ENCODE results near the gene DDIT4. TPM values are rescaled to one million over a fixed set of nuclear protein-coding genes. Genes with fewer than 3 reads are reported as not detected.
A peak's percentile ranks its signal among the peaks of the same experiment; 100 is the strongest.
"Not testable (repeated sequence)": the region's sequence is repeated elsewhere in the genome, so short reads cannot be mapped to it uniquely, and the experiment has no call there.

Gene DDIT4
- total RNA-seq, 1 donor, result 533 TPM

- H3K9me3 ChIP-seq (ENCODE audit: low read depth, low read length), result no peaks in the 10 kb centered on the region
- H3K27me3 ChIP-seq (ENCODE audit: insufficient read depth, low read length), result no peaks in the 10 kb centered on the region
- peaks cover 90% of the 10 kb centered on the region for H3K4me1 ChIP-seq (ENCODE audit: insufficient read depth, low read length)
- no peak overlapping the region for H3K4me3 ChIP-seq (ENCODE audit: low read length)
These were observed 15.1 kb upstream of the DDIT4 start for GRCh38 chr10:72258617-72259016.

GRCh38 chr10:72259491-72260238 is 14.1 kb upstream of the DDIT4 start:
- H3K27me3 ChIP-seq (ENCODE audit: insufficient read depth, low read length), result no peaks in the 10 kb centered on the region
- H3K9me3 ChIP-seq (ENCODE audit: low read depth, low read length), result no peaks in the 10 kb centered on the region
- H3K4me1 ChIP-seq (ENCODE audit: insufficient read depth, low read length), result peaks cover 83% of the 10 kb centered on the region
- H3K4me3 ChIP-seq (ENCODE audit: low read length), result no peak overlapping the region

- H3K9me3 ChIP-seq (ENCODE audit: low read depth, low read length), result no peaks in the 10 kb centered on the region
- H3K27me3 ChIP-seq (ENCODE audit: insufficient read depth, low read length), result no peaks in the 10 kb centered on the region
- H3K4me3 ChIP-seq (ENCODE audit: low read length), result peak overlapping the region; percentile 46
- H3K4me1 ChIP-seq (ENCODE audit: insufficient read depth, low read length), result peaks cover 76% of the 10 kb centered on the region
These were observed 13.3 kb upstream of the DDIT4 start for GRCh38 chr10:72260239-72260975.

- Histone ChIP-seq H3K9me3 (ENCODE audit: low read depth, low read length) (no peaks in the 10 kb centered on the region), H3K4me1 (ENCODE audit: insufficient read depth, low read length) (peaks cover 68% of the 10 kb centered on the region), H3K4me3 (ENCODE audit: low read length) (peak overlapping the region; percentile 46), H3K27me3 (ENCODE audit: insufficient read depth, low read length) (no peaks in the 10 kb centered on the region)
These were observed 12.5 kb upstream of the DDIT4 start for GRCh38 chr10:72260976-72261783.

GRCh38 chr10:72261784-72262404 is 11.8 kb upstream of the DDIT4 start:
- H3K4me3 ChIP-seq (ENCODE audit: low read length), result no peak overlapping the region
- H3K9me3 ChIP-seq (ENCODE audit: low read depth, low read length), result no peaks in the 10 kb centered on the region
- peaks cover 61% of the 10 kb centered on the region for H3K4me1 ChIP-seq (ENCODE audit: insufficient read depth, low read length)
- no peaks in the 10 kb centered on the region for H3K27me3 ChIP-seq (ENCODE audit: insufficient read depth, low read length)

GRCh38 chr10:72263613-72264241 is 10.0 kb upstream of the DDIT4 start:
- H3K4me1 ChIP-seq (ENCODE audit: insufficient read depth, low read length), result peaks cover 49% of the 10 kb centered on the region
- no peaks in the 10 kb centered on the region for H3K9me3 ChIP-seq (ENCODE audit: low read depth, low read length)
- no peak overlapping the region for H3K4me3 ChIP-seq (ENCODE audit: low read length)
- H3K27me3 ChIP-seq (ENCODE audit: insufficient read depth, low read length), result no peaks in the 10 kb centered on the region

- no peaks in the 10 kb centered on the region for H3K9me3 ChIP-seq (ENCODE audit: low read depth, low read length)
- no peak overlapping the region for H3K4me3 ChIP-seq (ENCODE audit: low read length)
- peaks cover 43% of the 10 kb centered on the region for H3K4me1 ChIP-seq (ENCODE audit: insufficient read depth, low read length)
- H3K27me3 ChIP-seq (ENCODE audit: insufficient read depth, low read length), result no peaks in the 10 kb centered on the region
These were observed 9.2 kb upstream of the DDIT4 start for GRCh38 chr10:72264536-72264935.

GRCh38 chr10:72265508-72265907 is 8.2 kb upstream of the DDIT4 start:
- Histone ChIP-seq H3K9me3 (ENCODE audit: low read depth, low read length) (no peaks in the 10 kb centered on the region), H3K4me1 (ENCODE audit: insufficient read depth, low read length) (peaks cover 33% of the 10 kb centered on the region), H3K27me3 (ENCODE audit: insufficient read depth, low read length) (no peaks in the 10 kb centered on the region), H3K4me3 (ENCODE audit: low read length) (no peak overlapping the region)

GRCh38 chr10:72265990-72266865 is 7.5 kb upstream of the DDIT4 start:
- Histone ChIP-seq H3K4me1 (ENCODE audit: insufficient read depth, low read length) (peaks cover 26% of the 10 kb centered on the region), H3K4me3 (ENCODE audit: low read length) (no peak overlapping the region), H3K27me3 (ENCODE audit: insufficient read depth, low read length) (no peaks in the 10 kb centered on the region), H3K9me3 (ENCODE audit: low read depth, low read length) (no peaks in the 10 kb centered on the region)

- Histone ChIP-seq H3K9me3 (ENCODE audit: low read depth, low read length) (no peaks in the 10 kb centered on the region), H3K4me3 (ENCODE audit: low read length) (no peak overlapping the region), H3K4me1 (ENCODE audit: insufficient read depth, low read length) (peaks cover 15% of the 10 kb centered on the region), H3K27me3 (ENCODE audit: insufficient read depth, low read length) (no peaks in the 10 kb centered on the region)
These were observed 6.3 kb upstream of the DDIT4 start for GRCh38 chr10:72267381-72267780.

- no peaks in the 10 kb centered on the region for H3K9me3 ChIP-seq (ENCODE audit: low read depth, low read length)
- no peaks in the 10 kb centered on the region for H3K27me3 ChIP-seq (ENCODE audit: insufficient read depth, low read length)
- H3K4me3 ChIP-seq (ENCODE audit: low read length), result no peak overlapping the region
- peaks cover 18% of the 10 kb centered on the region for H3K4me1 ChIP-seq (ENCODE audit: insufficient read depth, low read length)
These were observed 5.8 kb upstream of the DDIT4 start for GRCh38 chr10:72267819-72268399.

- not testable (repeated sequence) for H3K27me3 ChIP-seq (ENCODE audit: insufficient read depth, low read length); H3K9me3 ChIP-seq (ENCODE audit: low read depth, low read length); H3K4me3 ChIP-seq (ENCODE audit: low read length)
- H3K4me1 ChIP-seq (ENCODE audit: insufficient read depth, low read length), result peaks cover 17% of the 10 kb centered on the region
These were observed 5.1 kb upstream of the DDIT4 start for GRCh38 chr10:72268475-72269200.

Data from mononuclear cell (primary cell).